ENCODE measurements around the gene GADD45B.
A peak's percentile ranks its signal among the peaks of the same experiment; 100 is the strongest.

Gene GADD45B

GRCh38 chr19:2476451-2477140, 669 bp downstream of the GADD45B start:
- Histone ChIP-seq H3K36me3 (ENCODE audit: control insufficient read depth, insufficient read depth, low read length, severe bottlenecking) (peaks cover 17% of the 10 kb centered on the region), H3K4me1 (ENCODE audit: control insufficient read depth, insufficient read depth, low read length) (peaks cover 3% of the 10 kb centered on the region), H3K9me3 (ENCODE audit: control insufficient read depth, low read length) (no peaks in the 10 kb centered on the region), H3K4me3 (ENCODE audit: low read length) (peak overlapping the region; percentile 95), H3K9ac (ENCODE audit: low read length) (peak overlapping the region; percentile 96), H3K27me3 (replicated peaks; ENCODE audit: control insufficient read depth, insufficient read depth, low read length) (no peaks in the 10 kb centered on the region)
- peak; percentile 70 for DNase-seq (ENCODE audit: low read depth)

GRCh38 chr19:2477141-2477710, 1.3 kb downstream of the GADD45B start:
- H3K36me3 ChIP-seq (ENCODE audit: control insufficient read depth, insufficient read depth, low read length, severe bottlenecking) = peaks cover 17% of the 10 kb centered on the region
- peak overlapping the region; percentile 96 for H3K9ac ChIP-seq (ENCODE audit: low read length)
- H3K4me1 ChIP-seq (ENCODE audit: control insufficient read depth, insufficient read depth, low read length) = peaks cover 3% of the 10 kb centered on the region
- peak; percentile 72 for DNase-seq (ENCODE audit: low read depth)
- H3K4me3 ChIP-seq (ENCODE audit: low read length) = peak overlapping the region; percentile 95
- peaks cover under 1% of the 10 kb centered on the region for H3K9me3 ChIP-seq (ENCODE audit: control insufficient read depth, low read length)
- no peaks in the 10 kb centered on the region for H3K27me3 ChIP-seq (replicated peaks; ENCODE audit: control insufficient read depth, insufficient read depth, low read length)

- DNase-seq (ENCODE audit: low read depth) = peak; percentile 67
- H3K9ac ChIP-seq (ENCODE audit: low read length) = peak overlapping the region; percentile 96
- H3K9me3 ChIP-seq (ENCODE audit: control insufficient read depth, low read length) = peaks cover 5% of the 10 kb centered on the region
- peak overlapping the region; percentile 95 for H3K4me3 ChIP-seq (ENCODE audit: low read length)
- H3K27me3 ChIP-seq (replicated peaks; ENCODE audit: control insufficient read depth, insufficient read depth, low read length) = no peaks in the 10 kb centered on the region
- peaks cover 17% of the 10 kb centered on the region for H3K36me3 ChIP-seq (ENCODE audit: control insufficient read depth, insufficient read depth, low read length, severe bottlenecking)
- peaks cover 3% of the 10 kb centered on the region for H3K4me1 ChIP-seq (ENCODE audit: control insufficient read depth, insufficient read depth, low read length)
Measured at GRCh38 chr19:2477732-2478191, 1.8 kb downstream of the GADD45B start.

GRCh38 chr19:2478278-2478755, 2.4 kb downstream of the GADD45B start:
- peaks cover 3% of the 10 kb centered on the region for H3K4me1 ChIP-seq (ENCODE audit: control insufficient read depth, insufficient read depth, low read length)
- peaks cover 17% of the 10 kb centered on the region for H3K36me3 ChIP-seq (ENCODE audit: control insufficient read depth, insufficient read depth, low read length, severe bottlenecking)
- peak overlapping the region; percentile 96 for H3K9ac ChIP-seq (ENCODE audit: low read length)
- peak; percentile 88 for DNase-seq (ENCODE audit: low read depth)
- peaks cover 8% of the 10 kb centered on the region for H3K9me3 ChIP-seq (ENCODE audit: control insufficient read depth, low read length)
- peak overlapping the region; percentile 95 for H3K4me3 ChIP-seq (ENCODE audit: low read length)
- no peaks in the 10 kb centered on the region for H3K27me3 ChIP-seq (replicated peaks; ENCODE audit: control insufficient read depth, insufficient read depth, low read length)

GRCh38 chr19:2478756-2479555, 3.0 kb downstream of the GADD45B start:
- peaks cover 17% of the 10 kb centered on the region for H3K36me3 ChIP-seq (ENCODE audit: control insufficient read depth, insufficient read depth, low read length, severe bottlenecking)
- peak overlapping the region; percentile 96 for H3K9ac ChIP-seq (ENCODE audit: low read length)
- H3K4me1 ChIP-seq (ENCODE audit: control insufficient read depth, insufficient read depth, low read length) = peaks cover 3% of the 10 kb centered on the region
- H3K4me3 ChIP-seq (ENCODE audit: low read length) = peak overlapping the region; percentile 95
- H3K27me3 ChIP-seq (replicated peaks; ENCODE audit: control insufficient read depth, insufficient read depth, low read length) = no peaks in the 10 kb centered on the region
- peak; percentile 84 for DNase-seq (ENCODE audit: low read depth)
- peaks cover 8% of the 10 kb centered on the region for H3K9me3 ChIP-seq (ENCODE audit: control insufficient read depth, low read length)

GRCh38 chr19:2479556-2480194, 3.7 kb downstream of the GADD45B start:
- Histone ChIP-seq H3K4me3 (ENCODE audit: low read length) (peak overlapping the region; percentile 95), H3K36me3 (ENCODE audit: control insufficient read depth, insufficient read depth, low read length, severe bottlenecking) (peaks cover 17% of the 10 kb centered on the region), H3K9ac (ENCODE audit: low read length) (no peak overlapping the region), H3K9me3 (ENCODE audit: control insufficient read depth, low read length) (peaks cover 8% of the 10 kb centered on the region), H3K27me3 (replicated peaks; ENCODE audit: control insufficient read depth, insufficient read depth, low read length) (no peaks in the 10 kb centered on the region), H3K4me1 (ENCODE audit: control insufficient read depth, insufficient read depth, low read length) (peaks cover 3% of the 10 kb centered on the region)
- DNase-seq (ENCODE audit: low read depth) = no peak

- Histone ChIP-seq H3K4me1 (ENCODE audit: control insufficient read depth, insufficient read depth, low read length) (no peaks in the 10 kb centered on the region), H3K27me3 (replicated peaks; ENCODE audit: control insufficient read depth, insufficient read depth, low read length) (no peaks in the 10 kb centered on the region), H3K9me3 (ENCODE audit: control insufficient read depth, low read length) (peaks cover 8% of the 10 kb centered on the region), H3K9ac (ENCODE audit: low read length) (no peak overlapping the region), H3K4me3 (ENCODE audit: low read length) (no peak overlapping the region), H3K36me3 (ENCODE audit: control insufficient read depth, insufficient read depth, low read length, severe bottlenecking) (peaks cover 17% of the 10 kb centered on the region)
- no peak for DNase-seq (ENCODE audit: low read depth)
Measured at GRCh38 chr19:2481466-2481865, 5.5 kb downstream of the GADD45B start.

- Histone ChIP-seq H3K4me1 (ENCODE audit: control insufficient read depth, insufficient read depth, low read length) (no peaks in the 10 kb centered on the region), H3K4me3 (ENCODE audit: low read length) (no peak overlapping the region), H3K27me3 (replicated peaks; ENCODE audit: control insufficient read depth, insufficient read depth, low read length) (no peaks in the 10 kb centered on the region), H3K36me3 (ENCODE audit: control insufficient read depth, insufficient read depth, low read length, severe bottlenecking) (peaks cover 11% of the 10 kb centered on the region), H3K9ac (ENCODE audit: low read length) (no peak overlapping the region), H3K9me3 (ENCODE audit: control insufficient read depth, low read length) (peaks cover 8% of the 10 kb centered on the region)
- DNase-seq (ENCODE audit: low read depth) = no peak
Measured at GRCh38 chr19:2482354-2483038, 6.6 kb downstream of the GADD45B start.

GRCh38 chr19:2483084-2483483, 7.2 kb downstream of the GADD45B start:
- Histone ChIP-seq H3K9ac (ENCODE audit: low read length) (no peak overlapping the region), H3K4me1 (ENCODE audit: control insufficient read depth, insufficient read depth, low read length) (peaks cover 3% of the 10 kb centered on the region), H3K36me3 (ENCODE audit: control insufficient read depth, insufficient read depth, low read length, severe bottlenecking) (peaks cover 5% of the 10 kb centered on the region), H3K27me3 (replicated peaks; ENCODE audit: control insufficient read depth, insufficient read depth, low read length) (no peaks in the 10 kb centered on the region), H3K4me3 (ENCODE audit: low read length) (no peak overlapping the region), H3K9me3 (ENCODE audit: control insufficient read depth, low read length) (peaks cover 8% of the 10 kb centered on the region)
- no peak for DNase-seq (ENCODE audit: low read depth)

- H3K4me1 ChIP-seq (ENCODE audit: control insufficient read depth, insufficient read depth, low read length) = peaks cover 6% of the 10 kb centered on the region
- H3K9ac ChIP-seq (ENCODE audit: low read length) = no peak overlapping the region
- H3K36me3 ChIP-seq (ENCODE audit: control insufficient read depth, insufficient read depth, low read length, severe bottlenecking) = no peaks in the 10 kb centered on the region
- H3K27me3 ChIP-seq (replicated peaks; ENCODE audit: control insufficient read depth, insufficient read depth, low read length) = no peaks in the 10 kb centered on the region
- peaks cover 8% of the 10 kb centered on the region for H3K9me3 ChIP-seq (ENCODE audit: control insufficient read depth, low read length)
- no peak for DNase-seq (ENCODE audit: low read depth)
- H3K4me3 ChIP-seq (ENCODE audit: low read length) = no peak overlapping the region
Measured at GRCh38 chr19:2483484-2484151, 7.7 kb downstream of the GADD45B start.
